Stomach smooth muscle (tissue), 2 donors: ENCODE data around the gene ZBTB43.

Experiments used
- H3K27ac ChIP-seq: one replicate; pipeline ENCODE4 v1.7.0; 2013; ENCODE audit warnings: mild to moderate bottlenecking, low read length, inconsistent platforms
- H3K27me3 ChIP-seq, 2 donors: one replicate each; pipeline ENCODE4 v1.7.0; 2013; ENCODE audit warnings: low read length in 2 of 2; ENCODE audit not compliant: insufficient read depth in 2 of 2, control insufficient read depth in 1 of 2
- H3K36me3 ChIP-seq, 2 donors: one replicate each; pipeline ENCODE4 v1.7.0; 2013; ENCODE audit warnings: low read length in 2 of 2; ENCODE audit not compliant: control insufficient read depth in 2 of 2, insufficient read depth in 2 of 2
- H3K4me1 ChIP-seq: one replicate; pipeline ENCODE4 v1.7.0; 2013; ENCODE audit warnings: low read length; ENCODE audit not compliant: control insufficient read depth, insufficient read depth
- H3K4me3 ChIP-seq, 2 donors: one replicate each; pipeline ENCODE4 v1.7.0; 2013; ENCODE audit warnings: low read length in 2 of 2
- H3K9ac ChIP-seq, 2 donors: one replicate each; pipeline ENCODE4 v1.7.0; 2013; ENCODE audit warnings: low read length in 2 of 2, mild to moderate bottlenecking in 1 of 2
- H3K9me3 ChIP-seq, 2 donors: one replicate each; pipeline ENCODE4 v1.7.0; 2013; ENCODE audit warnings: low read length in 2 of 2; ENCODE audit not compliant: control insufficient read depth in 2 of 2
- donor health status: healthy.
- donor health status: Pancreatic carcinoma.

The ZBTB43 gene

DNA sequence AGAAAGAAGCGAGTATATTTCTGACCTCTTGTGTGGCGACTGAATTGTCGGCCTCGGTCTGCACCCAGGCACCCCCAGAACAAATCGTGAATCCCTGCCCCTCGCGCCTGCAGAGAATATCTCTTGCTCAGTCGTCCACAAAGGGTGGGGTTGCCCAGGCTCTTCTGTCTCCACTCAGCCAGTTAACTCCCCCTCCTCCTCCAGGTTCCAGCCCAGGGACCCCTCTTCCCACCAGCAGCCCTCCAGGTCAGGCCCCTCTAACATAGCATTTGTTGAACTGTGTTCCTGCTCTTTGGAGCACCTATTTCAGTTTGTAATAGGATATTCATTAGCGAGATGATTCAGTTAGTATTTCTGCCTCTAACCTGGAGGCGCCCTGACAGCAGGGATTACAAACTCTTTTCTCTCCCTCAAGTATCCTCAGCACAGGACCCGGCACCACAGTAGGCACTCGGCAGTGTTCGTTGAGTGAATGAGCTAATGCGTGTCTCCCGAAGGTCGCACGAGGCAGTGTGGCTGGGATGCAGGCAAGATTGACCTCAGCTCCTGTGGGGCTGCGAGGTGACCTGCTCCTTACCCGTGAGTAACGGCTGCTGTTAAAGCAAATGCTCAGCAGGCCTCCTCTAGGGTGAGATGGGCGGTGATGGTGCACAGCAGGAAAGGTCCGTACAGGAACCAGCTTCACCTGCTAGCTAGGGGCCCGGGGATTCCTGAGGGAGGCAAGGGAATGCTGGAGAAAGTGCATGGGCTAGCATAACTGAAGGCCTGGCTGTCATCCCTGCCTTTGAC, 81.4 kb downstream of the ZBTB43 start:
- Histone ChIP-seq H3K27ac (no peak overlapping the region), H3K27me3 (no peaks in the 10 kb centered on the region), H3K9ac (no peak overlapping the region), H3K9me3 (no peaks in the 10 kb centered on the region), H3K4me1 (peaks cover 4% of the 10 kb centered on the region), H3K4me3 (no peak overlapping the region), H3K36me3 (peaks cover 8 to 12% of the 10 kb centered on the region in 2 donors)

DNA sequence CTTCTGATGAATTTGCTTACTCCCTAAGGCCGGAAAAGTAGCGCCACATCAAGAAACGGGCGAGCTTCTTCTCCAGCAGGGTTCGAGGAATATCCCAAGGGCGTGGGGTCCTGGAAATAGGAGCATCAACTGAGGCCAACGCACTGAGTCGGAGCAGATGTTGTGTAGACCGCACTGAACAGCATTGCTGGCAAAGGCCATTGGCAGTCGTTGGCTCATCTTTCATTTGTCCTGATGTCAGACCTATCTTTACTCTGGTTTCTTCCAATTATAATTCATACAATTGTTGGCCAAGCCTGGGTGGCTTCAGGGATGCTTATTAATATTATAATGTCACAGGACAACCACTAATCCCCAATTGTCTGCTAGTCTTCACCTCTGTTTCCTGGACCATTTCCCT, 82.1 kb downstream of the ZBTB43 start:
- H3K9ac ChIP-seq = no peak overlapping the region
- H3K9me3 ChIP-seq = no peaks in the 10 kb centered on the region
- no peak overlapping the region for H3K27ac ChIP-seq
- no peaks in the 10 kb centered on the region for H3K27me3 ChIP-seq
- peaks cover 6 to 8% of the 10 kb centered on the region in 2 donors for H3K36me3 ChIP-seq
- no peak overlapping the region for H3K4me3 ChIP-seq
- peaks cover 4% of the 10 kb centered on the region for H3K4me1 ChIP-seq
